Bronchial epithelial cell (primary cell): Measurements from ENCODE around the gene MYO1A. TPM values are rescaled to one million over a fixed set of nuclear protein-coding genes. Genes with fewer than 3 reads are reported as not detected.

Experiments used
- DNase-seq: peaks from one replicate; pipeline ENCODE4 v3.0.0-alpha.2; 2010; ENCODE audit warnings: low read depth
- FAIRE-seq: peaks from 2 replicates; lab custom pipeline; 2011; peaks lifted over from hg19 to GRCh38; lab: Jason Lieb, UNC
- H3K27me3 ChIP-seq: 2 replicates; pipeline ENCODE4 v1.5.1; 2011; ENCODE audit warnings: low read length; ENCODE audit not compliant: control insufficient read depth, insufficient read depth
- H3K36me3 ChIP-seq: 2 replicates; pipeline ENCODE4 v1.5.1; 2011; ENCODE audit warnings: low read length; ENCODE audit not compliant: control insufficient read depth, insufficient read depth
- H3K4me3 ChIP-seq: 2 replicates; pipeline ENCODE4 v1.5.1; 2011; ENCODE audit warnings: mild to moderate bottlenecking, low read depth, low read length, control low read depth
- total RNA-seq: library from RNA; depleted of rRNA; stranded (reverse); fragments of >200 nt; gene quantifications from 2 replicates; pipeline ENCODE4 v1.2.1, GENCODE V29; 2014
- TF ChIP-seq, protein P1 (sequence below): IDR thresholded peaks from 2 replicates; pipeline ENCODE4 v1.5.1; 2011; ENCODE audit warnings: mild to moderate bottlenecking, moderate library complexity, low read length, control low read depth, inconsistent platforms; ENCODE audit not compliant: insufficient read depth, severe bottlenecking

Gene MYO1A
- total RNA-seq, 1 donor from 2014 or later: under 0.01 TPM

DNA sequence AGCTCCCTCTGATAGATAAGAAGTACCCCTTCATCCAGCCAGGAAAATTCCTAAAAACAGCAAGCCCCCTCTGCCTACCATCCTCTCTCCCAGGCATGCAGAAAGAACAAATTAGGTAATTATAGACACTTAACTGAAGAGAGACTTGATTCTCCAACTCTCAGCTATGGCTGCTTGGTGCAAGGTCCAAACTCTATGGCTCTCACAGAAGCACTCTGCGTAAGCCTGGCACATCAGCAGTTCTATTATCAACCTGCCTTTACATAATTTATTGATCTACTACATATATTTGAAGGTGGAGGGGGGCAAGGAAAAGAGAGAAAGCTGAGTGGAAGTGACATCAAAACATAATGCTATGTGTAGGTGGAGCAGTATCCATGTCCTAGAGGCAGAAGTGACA lies 1.1 kb upstream of the MYO1A start:
- TF ChIP-seq, protein P1, sequence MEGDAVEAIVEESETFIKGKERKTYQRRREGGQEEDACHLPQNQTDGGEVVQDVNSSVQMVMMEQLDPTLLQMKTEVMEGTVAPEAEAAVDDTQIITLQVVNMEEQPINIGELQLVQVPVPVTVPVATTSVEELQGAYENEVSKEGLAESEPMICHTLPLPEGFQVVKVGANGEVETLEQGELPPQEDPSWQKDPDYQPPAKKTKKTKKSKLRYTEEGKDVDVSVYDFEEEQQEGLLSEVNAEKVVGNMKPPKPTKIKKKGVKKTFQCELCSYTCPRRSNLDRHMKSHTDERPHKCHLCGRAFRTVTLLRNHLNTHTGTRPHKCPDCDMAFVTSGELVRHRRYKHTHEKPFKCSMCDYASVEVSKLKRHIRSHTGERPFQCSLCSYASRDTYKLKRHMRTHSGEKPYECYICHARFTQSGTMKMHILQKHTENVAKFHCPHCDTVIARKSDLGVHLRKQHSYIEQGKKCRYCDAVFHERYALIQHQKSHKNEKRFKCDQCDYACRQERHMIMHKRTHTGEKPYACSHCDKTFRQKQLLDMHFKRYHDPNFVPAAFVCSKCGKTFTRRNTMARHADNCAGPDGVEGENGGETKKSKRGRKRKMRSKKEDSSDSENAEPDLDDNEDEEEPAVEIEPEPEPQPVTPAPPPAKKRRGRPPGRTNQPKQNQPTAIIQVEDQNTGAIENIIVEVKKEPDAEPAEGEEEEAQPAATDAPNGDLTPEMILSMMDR: no peak
- Histone ChIP-seq H3K36me3 (no peaks in the 10 kb centered on the region), H3K27me3 (peaks cover 5% of the 10 kb centered on the region), H3K4me3 (no peak overlapping the region)
- FAIRE-seq (no peak), DNase-seq (no peak)

DNA sequence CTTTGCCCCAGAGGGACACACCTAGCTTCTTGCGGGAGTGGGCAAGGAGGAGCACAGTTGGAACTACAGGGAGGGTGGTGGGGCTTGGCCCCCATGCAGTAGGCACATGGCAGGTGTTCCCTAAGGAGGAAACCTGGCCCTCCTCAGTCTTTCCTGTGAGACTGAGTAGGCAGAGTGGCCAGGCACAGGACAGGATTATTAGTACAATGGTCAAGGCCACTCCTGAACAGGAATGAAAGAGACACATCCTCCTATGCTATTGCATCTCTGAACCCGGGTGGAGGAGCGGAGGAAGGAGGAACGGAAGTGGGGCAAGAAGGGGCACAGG lies 846 bp downstream of the MYO1A start:
- H3K36me3 ChIP-seq: no peaks in the 10 kb centered on the region
- H3K27me3 ChIP-seq: peaks cover 5% of the 10 kb centered on the region
- no peak for FAIRE-seq
- H3K4me3 ChIP-seq: no peak overlapping the region
- TF ChIP-seq, protein P1: no peak
- DNase-seq: no peak

DNA sequence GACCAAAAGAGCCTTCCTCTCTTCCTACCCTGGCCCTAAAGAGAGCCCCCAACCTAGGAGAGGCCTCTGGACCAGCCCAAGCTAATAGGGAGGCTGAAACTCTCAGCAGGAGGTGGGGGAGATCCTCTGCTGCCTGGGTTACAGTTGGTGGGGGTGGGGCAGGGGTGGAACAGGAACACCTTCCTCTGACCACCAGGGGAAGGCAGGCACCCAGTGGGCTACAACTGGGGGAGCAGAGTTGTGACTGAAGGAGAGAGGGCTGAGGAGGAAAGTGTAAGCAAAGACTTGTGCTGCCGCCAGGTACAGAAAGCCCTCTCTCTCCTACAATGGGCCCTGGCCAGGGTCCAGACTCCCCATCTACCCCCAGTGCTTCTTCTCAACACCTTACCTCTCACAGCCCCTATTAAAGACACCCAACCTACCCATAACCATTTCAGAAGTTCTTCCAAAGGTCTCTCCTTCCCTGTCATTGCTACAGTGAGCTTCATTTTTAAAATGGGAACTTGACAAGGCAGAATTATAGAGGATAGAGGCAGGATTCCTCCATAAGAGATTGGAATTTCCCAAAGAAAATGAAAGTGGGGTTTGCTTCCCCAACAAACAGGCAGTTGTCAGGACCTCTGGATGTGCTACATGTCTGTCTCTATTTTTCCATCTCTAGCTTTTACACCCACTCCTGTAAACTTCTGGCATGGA lies 1.4 kb downstream of the MYO1A start:
- FAIRE-seq: no peak
- no peak for DNase-seq
- H3K4me3 ChIP-seq: no peak overlapping the region

DNA sequence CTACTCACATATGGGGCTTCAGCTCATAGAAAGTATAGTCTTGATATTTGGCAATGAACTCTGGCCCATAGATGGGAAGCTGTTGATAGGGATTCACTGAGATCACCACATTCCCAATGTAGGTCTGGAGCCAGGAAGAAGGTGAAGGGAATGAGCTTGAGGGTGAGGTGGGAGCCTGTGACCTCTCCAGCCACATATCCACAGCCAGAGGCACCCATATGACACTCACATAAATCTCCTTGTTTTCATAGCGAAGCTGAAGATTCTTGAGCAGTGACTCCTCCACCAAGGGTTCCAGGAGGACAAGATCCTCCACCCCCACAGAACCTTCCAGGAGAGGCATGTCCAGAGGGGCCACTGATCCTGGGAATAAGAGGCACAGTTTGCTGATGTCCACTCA lies 1.9 kb downstream of the MYO1A start:
- Histone ChIP-seq H3K36me3 (no peaks in the 10 kb centered on the region), H3K27me3 (peaks cover 5% of the 10 kb centered on the region), H3K4me3 (no peak overlapping the region)
- TF ChIP-seq, protein P1: no peak
- FAIRE-seq (no peak), DNase-seq (no peak)

More for the DNA sequence above, 1.4 kb downstream of the MYO1A start:
- Histone ChIP-seq H3K27me3 (peaks cover 5% of the 10 kb centered on the region), H3K36me3 (no peaks in the 10 kb centered on the region)
- TF ChIP-seq, protein P1: no peak

DNA sequence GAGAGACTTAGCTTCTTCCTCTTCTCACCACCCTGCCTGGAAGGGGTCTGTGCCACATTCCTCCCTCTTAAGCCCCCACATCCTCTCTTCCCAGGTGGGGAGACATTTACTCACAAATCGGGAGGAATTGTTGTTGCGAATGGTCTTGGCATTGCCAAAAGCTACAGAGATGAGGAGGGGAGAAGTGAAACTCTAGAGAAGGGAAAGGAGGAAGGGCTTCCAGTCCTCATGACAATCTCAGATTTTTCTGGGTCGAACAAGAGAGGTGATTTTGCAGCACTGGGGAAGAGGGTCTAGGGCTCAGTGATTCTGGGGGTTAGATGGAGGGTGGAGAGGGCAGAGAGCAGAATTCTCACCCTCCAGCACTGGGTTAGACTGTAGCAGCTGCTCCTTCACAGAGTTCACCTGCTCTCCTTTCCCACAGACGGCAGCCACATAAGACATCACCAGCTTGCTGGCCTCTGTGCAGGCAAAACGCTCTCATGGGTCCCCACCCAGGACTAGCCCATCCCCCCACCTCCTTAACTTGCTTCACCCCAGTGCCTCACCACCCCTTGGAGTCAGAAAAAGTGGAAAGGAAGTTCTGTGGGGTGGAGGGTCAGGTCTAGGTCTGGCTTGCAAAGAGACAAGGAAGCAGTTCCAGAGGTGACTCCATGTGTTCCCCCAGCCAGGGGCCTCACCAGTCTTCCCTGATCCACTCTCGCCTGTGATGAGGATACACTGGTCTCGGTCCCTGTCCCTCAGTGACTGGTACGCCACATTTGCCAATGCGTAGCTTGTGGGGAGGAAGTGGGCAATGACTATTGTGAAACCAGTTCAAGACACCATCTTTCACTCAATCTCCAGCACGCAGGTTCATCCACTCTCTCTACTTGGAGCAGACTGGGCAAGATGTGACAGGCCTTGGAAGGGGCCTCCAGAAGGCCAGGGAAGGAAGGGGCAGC lies 2.7 kb downstream of the MYO1A start:
- FAIRE-seq: no peak
- no peaks in the 10 kb centered on the region for H3K36me3 ChIP-seq
- TF ChIP-seq, protein P1: no peak

More for the DNA sequence above, 2.7 kb downstream of the MYO1A start:
- H3K4me3 ChIP-seq: no peak overlapping the region
- DNase-seq: no peak
- peaks cover 5% of the 10 kb centered on the region for H3K27me3 ChIP-seq
